ENCODE measurements around the gene FGF11.
A peak's percentile ranks its signal among the peaks of the same experiment; 100 is the strongest.
"Not testable (repeated sequence)": the region's sequence is repeated elsewhere in the genome, so short reads cannot be mapped to it uniquely, and the experiment has no call there.

Gene FGF11

DNA sequence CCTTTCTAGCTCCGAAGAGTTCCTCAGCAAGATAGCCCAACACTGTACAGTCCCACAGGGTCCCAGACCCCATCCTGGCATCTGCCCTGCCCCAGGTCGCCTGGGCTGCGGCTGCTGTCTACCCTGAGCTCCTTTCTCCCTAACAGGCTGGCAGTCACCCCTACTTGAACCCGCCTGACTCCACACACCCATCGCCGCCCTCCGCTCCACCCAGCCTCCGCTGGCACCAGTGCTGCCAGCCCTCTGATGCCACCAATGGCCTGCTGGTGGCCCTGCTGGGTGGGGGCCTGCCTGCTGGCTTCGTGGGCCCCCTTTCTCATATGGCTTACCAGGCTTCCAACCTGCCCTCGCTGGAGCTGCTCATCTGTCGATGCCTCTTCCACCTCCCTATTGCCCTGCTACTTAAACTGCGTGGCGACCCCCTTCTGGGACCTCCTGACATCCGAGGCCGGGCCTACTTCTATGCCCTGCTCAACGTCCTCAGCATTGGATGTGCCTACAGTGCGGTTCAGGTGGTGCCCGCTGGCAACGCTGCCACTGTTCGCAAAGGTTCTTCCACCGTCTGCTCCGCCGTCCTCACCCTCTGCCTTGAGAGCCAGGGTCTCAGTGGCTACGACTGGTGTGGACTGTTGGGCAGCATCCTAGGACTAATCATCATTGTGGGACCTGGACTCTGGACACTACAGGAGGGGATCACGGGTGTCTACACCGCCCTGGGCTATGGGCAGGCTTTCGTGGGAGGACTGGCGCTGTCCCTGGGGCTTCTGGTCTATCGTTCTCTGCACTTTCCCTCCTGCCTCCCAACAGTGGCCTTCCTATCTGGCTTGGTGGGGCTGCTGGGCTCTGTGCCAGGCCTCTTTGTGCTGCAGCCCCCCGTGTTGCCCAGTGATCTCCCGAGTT, 42.8 kb downstream of the FGF11 start:
- DNase-seq: not testable (repeated sequence)

DNA sequence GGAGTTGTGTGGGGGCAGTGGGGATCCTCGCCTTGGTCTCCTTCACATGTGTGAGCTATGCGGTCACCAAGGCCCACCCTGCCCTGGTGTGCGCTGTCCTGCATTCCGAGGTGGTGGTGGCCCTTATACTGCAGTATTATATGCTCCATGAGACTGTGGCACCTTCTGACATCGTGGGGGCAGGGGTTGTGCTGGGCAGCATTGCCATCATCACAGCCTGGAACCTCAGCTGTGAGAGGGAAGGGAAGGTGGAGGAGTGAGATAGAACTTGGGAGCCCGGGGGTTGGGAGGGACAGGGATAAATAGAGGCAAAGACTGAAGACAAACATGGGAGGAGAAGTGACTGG, 43.4 kb downstream of the FGF11 start:
- DNase-seq: not testable (repeated sequence)

DNA sequence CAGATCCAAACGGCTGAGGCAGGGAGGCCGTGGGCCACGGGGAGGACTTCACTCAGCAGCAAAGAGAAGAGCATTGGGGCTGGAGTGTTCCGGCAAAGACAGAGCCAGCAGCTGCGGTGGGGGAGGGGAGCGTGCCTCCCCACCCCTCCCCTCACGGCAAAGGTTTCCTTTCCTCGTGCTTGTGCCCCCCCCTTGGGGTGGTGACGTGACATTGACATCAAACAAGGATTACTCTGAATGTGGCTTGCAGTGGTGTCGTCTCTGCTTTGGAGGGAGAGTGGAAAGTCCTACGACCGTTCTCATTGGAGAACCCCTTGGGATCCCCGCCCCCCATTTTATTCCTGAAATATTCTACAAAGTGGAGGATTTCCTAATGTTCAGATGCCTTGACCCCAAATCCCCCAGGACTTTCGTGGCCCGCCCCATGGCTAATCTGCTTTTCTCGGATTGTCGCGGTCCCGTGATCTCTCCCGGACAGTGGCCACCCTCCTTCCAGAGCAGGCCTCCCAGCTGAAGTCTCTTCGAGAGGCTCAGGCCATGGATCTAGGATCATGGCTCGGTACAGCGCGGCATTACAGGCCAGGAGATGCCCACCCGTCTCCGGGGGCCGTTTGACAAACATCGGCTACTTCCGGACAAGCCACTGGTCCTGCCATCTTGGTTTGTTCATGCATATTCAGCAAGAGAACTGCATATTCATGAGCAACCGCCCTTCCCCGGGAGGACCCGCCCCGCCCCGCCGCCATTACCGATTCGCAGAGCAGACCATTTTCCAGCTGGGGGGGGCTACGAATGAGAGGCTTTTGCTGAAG, 44.1 kb downstream of the FGF11 start:
- DNase-seq: peak; percentile 97

DNA sequence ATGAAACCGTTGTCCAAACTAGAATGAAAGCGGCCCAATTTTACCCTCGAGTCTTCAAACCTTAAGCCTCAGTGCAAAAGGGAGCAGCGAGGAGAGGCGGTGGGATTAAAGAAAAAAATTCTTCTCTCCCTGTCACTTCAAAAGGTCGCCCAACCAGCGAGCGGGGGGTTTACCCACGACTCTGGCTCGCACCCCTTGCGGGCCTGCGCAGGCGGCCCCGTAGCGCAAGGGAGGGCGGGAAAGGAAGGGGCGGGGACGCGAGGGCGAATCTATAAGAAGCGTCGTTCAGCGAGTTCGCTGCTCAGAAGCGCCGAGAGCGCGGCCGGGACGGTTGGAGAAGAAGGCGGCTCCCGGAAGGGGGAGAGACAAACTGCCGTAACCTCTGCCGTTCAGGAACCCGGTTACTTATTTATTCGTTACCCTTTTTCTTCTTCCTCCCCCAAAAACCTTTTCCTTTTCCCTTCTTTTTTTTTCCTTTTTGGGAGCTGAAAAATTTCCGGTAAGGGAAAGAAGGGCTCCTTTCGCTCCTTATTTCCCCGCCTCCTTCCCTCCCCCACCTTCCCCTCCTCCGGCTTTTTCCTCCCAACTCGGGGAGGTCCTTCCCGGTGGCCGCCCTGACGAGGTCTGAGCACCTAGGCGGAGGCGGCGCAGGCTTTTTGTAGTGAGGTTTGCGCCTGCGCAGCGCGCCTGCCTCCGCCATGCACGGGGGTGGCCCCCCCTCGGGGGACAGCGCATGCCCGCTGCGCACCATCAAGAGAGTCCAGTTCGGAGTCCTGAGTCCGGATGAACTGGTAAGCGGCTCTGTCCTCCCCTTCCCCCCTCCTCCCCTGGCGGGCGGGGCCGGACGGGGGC, 45.0 kb downstream of the FGF11 start, which contains the start of gene POLR2A:
TSS of gene POLR2A (plus strand) at position 300 of the 852 bp plus-strand sequence.
- peak; percentile 97 for DNase-seq

DNA sequence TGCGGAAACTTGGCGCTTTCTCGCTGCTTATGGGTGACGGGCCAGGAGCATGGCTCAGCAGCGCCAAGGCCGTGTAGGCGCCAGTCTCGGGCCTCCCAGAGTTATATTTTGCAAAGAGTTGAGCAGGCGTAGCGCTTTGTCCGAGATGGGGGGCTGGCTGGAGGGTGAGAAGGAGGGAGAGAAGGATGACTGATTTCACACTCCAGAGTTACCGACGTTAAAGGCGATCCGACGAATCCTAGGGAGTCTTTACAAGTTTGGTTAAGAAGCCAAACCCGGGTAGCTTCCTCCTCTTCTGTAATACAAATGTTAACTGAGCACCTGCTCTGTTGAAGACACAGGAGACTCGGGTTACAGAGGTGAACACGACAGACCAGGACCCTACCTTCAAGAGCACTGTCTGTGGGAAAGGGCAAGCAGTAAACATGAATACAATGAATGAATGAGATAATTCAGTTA, 45.6 kb downstream of the FGF11 start:
- DNase-seq: peak; percentile 21

DNA sequence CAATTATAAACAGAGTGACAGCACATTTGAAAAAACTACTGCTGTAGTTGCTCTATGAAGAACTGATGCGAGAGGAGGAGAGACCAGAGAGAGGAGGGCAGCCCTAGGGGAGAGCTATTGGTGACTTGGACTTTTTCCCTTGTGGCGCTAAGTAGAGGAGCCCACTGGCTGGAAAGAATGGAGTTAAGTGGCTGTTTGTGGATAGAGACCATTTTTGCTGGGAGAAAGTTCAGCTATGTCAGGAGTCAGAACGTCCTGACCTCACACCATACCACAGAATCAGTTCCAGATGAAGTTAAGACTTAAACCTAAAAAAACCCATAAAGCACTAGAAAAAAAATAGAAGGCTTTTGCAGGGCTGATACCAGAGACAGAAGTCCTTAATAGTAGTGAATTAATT, 46.9 kb downstream of the FGF11 start:
- no peak for DNase-seq

DNA sequence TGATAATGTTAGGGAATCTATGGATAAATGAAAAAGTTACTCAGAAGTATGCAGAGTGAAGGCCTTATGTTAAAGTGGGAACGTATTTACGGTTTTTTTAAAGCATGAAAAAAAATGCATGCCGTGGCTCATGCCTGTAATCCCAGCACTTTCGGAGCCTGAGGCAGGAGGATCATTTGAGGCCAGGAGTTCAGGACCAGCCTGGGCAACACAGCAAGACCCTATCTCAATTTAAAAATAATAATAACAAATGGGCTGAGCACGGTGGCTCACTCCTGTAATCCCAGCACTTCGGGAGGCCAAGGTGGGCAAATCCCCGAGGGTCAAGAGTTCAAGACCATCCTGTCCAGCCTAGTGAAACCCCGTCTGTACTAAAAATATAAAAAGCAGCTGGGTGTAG, 50.8 kb downstream of the FGF11 start:
- no peak for DNase-seq

DNA sequence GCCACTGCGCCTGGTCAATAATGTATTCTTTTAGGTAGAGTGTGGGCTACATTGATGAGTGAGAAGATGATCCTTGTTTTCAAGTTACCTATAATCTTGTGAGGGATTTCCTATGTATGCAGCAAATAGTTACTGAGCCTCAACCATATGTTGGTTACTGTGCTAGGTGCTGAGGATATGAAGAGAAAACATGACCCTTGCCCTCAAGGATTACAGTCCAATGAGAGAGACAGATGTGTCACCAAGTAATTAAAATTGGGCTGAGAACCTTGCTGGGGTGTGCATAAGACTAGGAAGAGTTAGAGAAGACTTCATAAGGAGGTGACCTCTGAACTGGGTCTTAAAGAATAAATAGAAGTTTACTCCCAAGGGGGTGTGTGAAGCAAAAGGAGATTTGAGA, 52.3 kb downstream of the FGF11 start:
- DNase-seq: no peak

DNA sequence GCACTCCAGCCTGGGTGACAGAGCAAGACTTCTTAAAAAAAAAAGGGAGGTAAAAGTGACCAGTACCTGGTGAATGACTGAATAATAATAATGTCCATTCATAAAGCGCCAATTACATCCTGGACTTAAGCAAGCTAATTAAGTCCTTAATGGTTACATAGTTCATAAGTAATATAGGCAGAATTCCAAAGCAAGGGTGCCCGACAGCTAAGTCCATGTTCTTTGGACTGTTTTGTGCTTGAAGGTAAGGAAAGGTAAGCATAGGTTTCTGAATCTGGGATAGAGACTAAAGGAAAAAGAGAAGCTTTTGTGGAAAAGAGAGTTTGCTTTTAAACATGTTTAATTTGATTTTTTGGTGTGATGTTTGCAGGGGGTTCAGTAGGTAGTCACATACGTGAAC, 54.6 kb downstream of the FGF11 start:
- DNase-seq: no peak
